Measurements from ENCODE around the gene PRKAG1.

PRKAG1 gene

DNA sequence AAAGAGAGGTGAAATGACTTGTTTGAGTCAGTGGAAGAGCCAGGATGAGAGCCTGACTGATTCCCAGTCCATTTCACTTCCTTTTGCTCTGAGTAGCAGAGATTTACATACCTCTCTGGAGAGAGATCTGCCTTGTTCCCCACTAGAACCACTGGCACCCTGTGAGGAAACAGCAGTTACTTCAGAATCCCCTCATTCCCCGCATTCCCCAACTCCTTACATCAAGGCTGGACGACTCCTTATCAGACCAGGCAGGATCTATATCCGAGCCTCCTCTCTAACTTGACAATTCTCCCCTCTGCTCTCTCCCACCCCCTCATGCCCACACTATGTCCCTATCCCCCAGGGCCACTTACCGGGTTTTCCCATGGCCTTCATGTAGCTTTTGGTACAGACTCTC, 47.5 kb upstream of the PRKAG1 start:
- POLR2A ChIA-PET: interaction anchor here (1.0 to 1.4 kb wide), 2 partner anchors 18 to 26 kb away, joined by 3 to 5 read pairs; no protein-coding TSS in a partner anchor
- peaks cover 4% of the 10 kb centered on the region for H3K4me1 ChIP-seq (ENCODE audit: control insufficient read depth, insufficient read depth, low read length)
- CTCF ChIA-PET: interaction anchor here (0.5 to 9.2 kb wide), 12 partner anchors 10 to 78 kb away, joined by 3 to 131 read pairs (median 6); partner anchors contain the start of genes DHH and TUBA1B
- no peaks in the 10 kb centered on the region for H3K9me3 ChIP-seq (ENCODE audit: control insufficient read depth, insufficient read depth, low read depth, low read length)
- no peaks in the 10 kb centered on the region for H3K36me3 ChIP-seq (ENCODE audit: control insufficient read depth in 2 of 2, insufficient read depth in 1 of 2, low read length in 2 of 2)
- no peak overlapping the region for H3K4me3 ChIP-seq (ENCODE audit: low read depth, low read length)
- no peak overlapping the region for H3K27ac ChIP-seq (ENCODE audit: extremely low read depth, low read depth, low read length)
- TF ChIP-seq ZNF394 (tag by site-specific recombination; IDR thresholded peaks at IDR 0.05; ENCODE audit: borderline replicate concordance) (no peak), ZNF324 (tag by site-specific recombination; IDR thresholded peaks at IDR 0.05) (no peak), ZNF529 (tag by site-specific recombination; IDR thresholded peaks at IDR 0.05; ENCODE audit: insufficient replicate concordance) (no peak), ZNF184 (tag by site-specific recombination; IDR thresholded peaks at IDR 0.05) (no peak), ZNF202 (tag by site-specific recombination; IDR thresholded peaks at IDR 0.05; ENCODE audit: borderline replicate concordance) (no peak), ZNF548 (tag by site-specific recombination; IDR thresholded peaks at IDR 0.05) (no peak), ZNF133 (tag by site-specific recombination; IDR thresholded peaks at IDR 0.05) (no peak), ZNF555 (tag by site-specific recombination; conservative IDR thresholded peaks at IDR 0.05) (no peak), ZNF600 (tag by site-specific recombination; IDR thresholded peaks at IDR 0.05) (no peak)
- TF ChIP-seq, protein P1, sequence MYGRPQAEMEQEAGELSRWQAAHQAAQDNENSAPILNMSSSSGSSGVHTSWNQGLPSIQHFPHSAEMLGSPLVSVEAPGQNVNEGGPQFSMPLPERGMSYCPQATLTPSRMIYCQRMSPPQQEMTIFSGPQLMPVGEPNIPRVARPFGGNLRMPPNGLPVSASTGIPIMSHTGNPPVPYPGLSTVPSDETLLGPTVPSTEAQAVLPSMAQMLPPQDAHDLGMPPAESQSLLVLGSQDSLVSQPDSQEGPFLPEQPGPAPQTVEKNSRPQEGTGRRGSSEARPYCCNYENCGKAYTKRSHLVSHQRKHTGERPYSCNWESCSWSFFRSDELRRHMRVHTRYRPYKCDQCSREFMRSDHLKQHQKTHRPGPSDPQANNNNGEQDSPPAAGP (tag by site-specific recombination; IDR thresholded peaks at IDR 0.05): no peak
- TF ChIP-seq, protein P2, sequence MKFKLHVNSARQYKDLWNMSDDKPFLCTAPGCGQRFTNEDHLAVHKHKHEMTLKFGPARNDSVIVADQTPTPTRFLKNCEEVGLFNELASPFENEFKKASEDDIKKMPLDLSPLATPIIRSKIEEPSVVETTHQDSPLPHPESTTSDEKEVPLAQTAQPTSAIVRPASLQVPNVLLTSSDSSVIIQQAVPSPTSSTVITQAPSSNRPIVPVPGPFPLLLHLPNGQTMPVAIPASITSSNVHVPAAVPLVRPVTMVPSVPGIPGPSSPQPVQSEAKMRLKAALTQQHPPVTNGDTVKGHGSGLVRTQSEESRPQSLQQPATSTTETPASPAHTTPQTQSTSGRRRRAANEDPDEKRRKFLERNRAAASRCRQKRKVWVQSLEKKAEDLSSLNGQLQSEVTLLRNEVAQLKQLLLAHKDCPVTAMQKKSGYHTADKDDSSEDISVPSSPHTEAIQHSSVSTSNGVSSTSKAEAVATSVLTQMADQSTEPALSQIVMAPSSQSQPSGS (tag by site-specific recombination; IDR thresholded peaks at IDR 0.05; ENCODE audit: low read depth): no peak
- TF ChIP-seq, protein P3, sequence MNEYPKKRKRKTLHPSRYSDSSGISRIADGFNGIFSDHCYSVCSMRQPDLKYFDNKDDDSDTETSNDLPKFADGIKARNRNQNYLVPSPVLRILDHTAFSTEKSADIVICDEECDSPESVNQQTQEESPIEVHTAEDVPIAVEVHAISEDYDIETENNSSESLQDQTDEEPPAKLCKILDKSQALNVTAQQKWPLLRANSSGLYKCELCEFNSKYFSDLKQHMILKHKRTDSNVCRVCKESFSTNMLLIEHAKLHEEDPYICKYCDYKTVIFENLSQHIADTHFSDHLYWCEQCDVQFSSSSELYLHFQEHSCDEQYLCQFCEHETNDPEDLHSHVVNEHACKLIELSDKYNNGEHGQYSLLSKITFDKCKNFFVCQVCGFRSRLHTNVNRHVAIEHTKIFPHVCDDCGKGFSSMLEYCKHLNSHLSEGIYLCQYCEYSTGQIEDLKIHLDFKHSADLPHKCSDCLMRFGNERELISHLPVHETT (tag by site-specific recombination; IDR thresholded peaks at IDR 0.05): no peak

GRCh38 chr12:49064767-49065152, 46.2 kb upstream of the PRKAG1 start:
- no peaks in the 10 kb centered on the region for H3K9me3 ChIP-seq (ENCODE audit: control insufficient read depth, insufficient read depth, low read depth, low read length)
- no peak overlapping the region for H3K27ac ChIP-seq (ENCODE audit: extremely low read depth, low read depth, low read length)
- no peaks in the 10 kb centered on the region for H3K36me3 ChIP-seq (ENCODE audit: control insufficient read depth in 2 of 2, insufficient read depth in 1 of 2, low read length in 2 of 2)
- H3K4me1 ChIP-seq (ENCODE audit: control insufficient read depth, insufficient read depth, low read length): no peaks in the 10 kb centered on the region
- no peak overlapping the region for H3K4me3 ChIP-seq (ENCODE audit: low read depth, low read length)
- POLR2A ChIA-PET: interaction anchor here (1.3 to 2.9 kb wide), 5 partner anchors 23 to 66 kb away, joined by 3 to 16 read pairs (median 11); partner anchors contain the start of gene TUBA1B
- CTCF ChIA-PET: interaction anchor here (0.6 to 9.2 kb wide), 28 partner anchors 8 to 283 kb away, joined by 3 to 131 read pairs (median 6); partner anchors contain the start of genes DDN, DHH and TUBA1B
- TF ChIP-seq SALL2 (tag by site-specific recombination; IDR thresholded peaks at IDR 0.05; ENCODE audit: borderline replicate concordance) (no peak), ZNF777 (tag by site-specific recombination; IDR thresholded peaks at IDR 0.05; ENCODE audit: borderline replicate concordance) (no peak), ZNF585B (tag by site-specific recombination; IDR thresholded peaks at IDR 0.05) (no peak), ZNF138 (tag by site-specific recombination; IDR thresholded peaks at IDR 0.05; ENCODE audit: borderline replicate concordance) (no peak), ZNF645 (tag by site-specific recombination; IDR thresholded peaks at IDR 0.05) (no peak), ZBTB20 (tag by site-specific recombination; IDR thresholded peaks at IDR 0.05) (no peak), KLF9 (tag by site-specific recombination; IDR thresholded peaks at IDR 0.05; ENCODE audit: low read depth) (no peak), GLI4 (tag by site-specific recombination; IDR thresholded peaks at IDR 0.05) (no peak)
- TF ChIP-seq, protein P4, sequence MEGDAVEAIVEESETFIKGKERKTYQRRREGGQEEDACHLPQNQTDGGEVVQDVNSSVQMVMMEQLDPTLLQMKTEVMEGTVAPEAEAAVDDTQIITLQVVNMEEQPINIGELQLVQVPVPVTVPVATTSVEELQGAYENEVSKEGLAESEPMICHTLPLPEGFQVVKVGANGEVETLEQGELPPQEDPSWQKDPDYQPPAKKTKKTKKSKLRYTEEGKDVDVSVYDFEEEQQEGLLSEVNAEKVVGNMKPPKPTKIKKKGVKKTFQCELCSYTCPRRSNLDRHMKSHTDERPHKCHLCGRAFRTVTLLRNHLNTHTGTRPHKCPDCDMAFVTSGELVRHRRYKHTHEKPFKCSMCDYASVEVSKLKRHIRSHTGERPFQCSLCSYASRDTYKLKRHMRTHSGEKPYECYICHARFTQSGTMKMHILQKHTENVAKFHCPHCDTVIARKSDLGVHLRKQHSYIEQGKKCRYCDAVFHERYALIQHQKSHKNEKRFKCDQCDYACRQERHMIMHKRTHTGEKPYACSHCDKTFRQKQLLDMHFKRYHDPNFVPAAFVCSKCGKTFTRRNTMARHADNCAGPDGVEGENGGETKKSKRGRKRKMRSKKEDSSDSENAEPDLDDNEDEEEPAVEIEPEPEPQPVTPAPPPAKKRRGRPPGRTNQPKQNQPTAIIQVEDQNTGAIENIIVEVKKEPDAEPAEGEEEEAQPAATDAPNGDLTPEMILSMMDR (tag by site-specific recombination; IDR thresholded peaks at IDR 0.05): no peak
- TF ChIP-seq, protein P5, sequence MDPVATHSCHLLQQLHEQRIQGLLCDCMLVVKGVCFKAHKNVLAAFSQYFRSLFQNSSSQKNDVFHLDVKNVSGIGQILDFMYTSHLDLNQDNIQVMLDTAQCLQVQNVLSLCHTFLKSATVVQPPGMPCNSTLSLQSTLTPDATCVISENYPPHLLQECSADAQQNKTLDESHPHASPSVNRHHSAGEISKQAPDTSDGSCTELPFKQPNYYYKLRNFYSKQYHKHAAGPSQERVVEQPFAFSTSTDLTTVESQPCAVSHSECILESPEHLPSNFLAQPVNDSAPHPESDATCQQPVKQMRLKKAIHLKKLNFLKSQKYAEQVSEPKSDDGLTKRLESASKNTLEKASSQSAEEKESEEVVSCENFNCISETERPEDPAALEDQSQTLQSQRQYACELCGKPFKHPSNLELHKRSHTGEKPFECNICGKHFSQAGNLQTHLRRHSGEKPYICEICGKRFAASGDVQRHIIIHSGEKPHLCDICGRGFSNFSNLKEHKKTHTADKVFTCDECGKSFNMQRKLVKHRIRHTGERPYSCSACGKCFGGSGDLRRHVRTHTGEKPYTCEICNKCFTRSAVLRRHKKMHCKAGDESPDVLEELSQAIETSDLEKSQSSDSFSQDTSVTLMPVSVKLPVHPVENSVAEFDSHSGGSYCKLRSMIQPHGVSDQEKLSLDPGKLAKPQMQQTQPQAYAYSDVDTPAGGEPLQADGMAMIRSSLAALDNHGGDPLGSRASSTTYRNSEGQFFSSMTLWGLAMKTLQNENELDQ (tag by site-specific recombination; IDR thresholded peaks at IDR 0.05; ENCODE audit: low read depth): no peak

Measured in HEK293 (cell line).